Progenitor cell of endocrine pancreas (in vitro differentiated cells): ENCODE data around the gene SENP5. TPM values are rescaled to one million over a fixed set of nuclear protein-coding genes. Genes with fewer than 3 reads are reported as not detected.

Experiments used
- DNase-seq: peaks from one replicate; pipeline ENCODE4 v3.0.0; 2021; ENCODE audit warnings: low spot score; ENCODE audit not compliant: unreplicated experiment
- H3K27ac Mint-ChIP-seq: 2 replicates; pipeline ENCODE4 v1.8.0; 2021; ENCODE audit warnings: mild to moderate bottlenecking, moderate library complexity, mixed read lengths
- H3K27me3 Mint-ChIP-seq: 2 replicates; pipeline ENCODE4 v1.8.0; 2021; ENCODE audit warnings: mixed read lengths
- H3K36me3 Mint-ChIP-seq: 2 replicates; pipeline ENCODE4 v1.8.0; 2022; ENCODE audit warnings: mixed read lengths; ENCODE audit not compliant: insufficient read depth
- H3K4me1 Mint-ChIP-seq: 2 replicates; pipeline ENCODE4 v1.8.0; 2021; ENCODE audit warnings: low read depth, mixed read lengths
- H3K4me3 Mint-ChIP-seq: 2 replicates; pipeline ENCODE4 v1.8.0; 2021; ENCODE audit warnings: low read depth, mild to moderate bottlenecking, moderate library complexity, mixed read lengths
- H3K9me3 Mint-ChIP-seq: 2 replicates; pipeline ENCODE4 v1.8.0; 2021; ENCODE audit warnings: low read depth, mixed read lengths
- CTCF ChIP-seq: fragments of 200-600 bp; sonication (generic); IDR thresholded peaks from one replicate; pipeline ENCODE4 v1.5.0; 2021; ENCODE audit warnings: antibody characterized with exemption, mild to moderate bottlenecking; ENCODE audit not compliant: unreplicated experiment
- total RNA-seq: library from RNA; stranded (reverse); gene quantifications from 2 replicates; pipeline ENCODE4 v1.2.1, GENCODE V29; 2021

Gene SENP5
- total RNA-seq, 1 donor from 2014 or later, result 41.1 TPM

GRCh38 chr3:196947860-196948441 lies 80.2 kb downstream of the SENP5 start:
- Mint-ChIP-seq H3K27ac (no peak overlapping the region), H3K9me3 (no peaks in the 10 kb centered on the region), H3K4me1 (peaks cover 17% of the 10 kb centered on the region), H3K27me3 (peaks cover 2% of the 10 kb centered on the region), H3K4me3 (no peak overlapping the region), H3K36me3 (peaks cover 1% of the 10 kb centered on the region)
- no peak for DNase-seq
- no peak for TF ChIP-seq CTCF

DNA sequence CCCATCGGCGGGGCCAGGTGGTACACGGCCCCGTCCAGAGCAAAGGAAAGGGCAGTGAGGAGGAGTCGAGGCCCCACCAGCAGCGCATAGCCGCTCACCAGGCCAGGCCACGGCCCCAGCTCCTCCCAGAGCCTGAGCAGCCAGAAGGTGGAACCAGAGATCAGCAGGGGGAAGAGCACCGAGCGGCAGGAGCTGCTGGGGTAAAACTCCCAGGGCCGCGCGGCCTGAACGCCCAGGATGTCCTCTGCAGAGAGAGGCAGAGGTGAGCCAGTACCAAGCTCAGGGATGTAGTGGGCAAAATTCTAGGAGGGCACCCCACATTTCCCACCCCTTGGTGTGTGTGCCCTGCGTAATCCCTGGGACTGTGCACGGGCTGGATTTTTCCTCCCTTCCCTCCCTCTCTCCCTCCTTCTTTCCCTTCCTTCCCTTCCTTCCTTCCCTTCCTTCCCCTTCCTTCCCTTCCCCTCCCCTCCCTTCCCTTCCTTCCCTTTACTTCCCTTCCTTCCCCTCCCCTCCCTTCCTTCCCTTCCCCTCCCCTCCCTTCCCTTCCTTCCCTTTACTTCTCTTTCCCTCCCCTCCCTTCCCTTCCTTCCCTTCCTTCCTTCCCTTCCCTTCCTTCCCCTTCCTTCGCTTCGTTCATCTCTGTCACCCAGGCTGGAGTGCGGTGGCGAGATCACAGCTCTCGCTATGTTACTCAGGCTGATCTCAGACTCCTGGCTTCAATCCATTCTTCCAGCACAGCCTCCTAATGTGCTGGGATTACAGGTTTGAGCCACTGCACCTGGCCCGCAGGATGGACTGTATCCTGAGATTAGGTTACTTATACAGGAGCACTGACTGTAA lies 80.9 kb downstream of the SENP5 start:
- Mint-ChIP-seq H3K27me3 (peaks cover 5% of the 10 kb centered on the region), H3K27ac (no peak overlapping the region), H3K4me3 (no peak overlapping the region), H3K4me1 (peaks cover 10% of the 10 kb centered on the region), H3K36me3 (peaks cover 1% of the 10 kb centered on the region), H3K9me3 (no peaks in the 10 kb centered on the region)
- TF ChIP-seq CTCF, result no peak
- DNase-seq, result no peak

GRCh38 chr3:196949285-196949619 lies 81.5 kb downstream of the SENP5 start:
- no peaks in the 10 kb centered on the region for H3K9me3 Mint-ChIP-seq
- H3K4me3 Mint-ChIP-seq, result no peak overlapping the region
- H3K27me3 Mint-ChIP-seq, result peaks cover 5% of the 10 kb centered on the region
- peaks cover 7% of the 10 kb centered on the region for H3K4me1 Mint-ChIP-seq
- H3K27ac Mint-ChIP-seq, result no peak overlapping the region
- TF ChIP-seq CTCF, result no peak
- peaks cover 1% of the 10 kb centered on the region for H3K36me3 Mint-ChIP-seq
- DNase-seq, result no peak

DNA sequence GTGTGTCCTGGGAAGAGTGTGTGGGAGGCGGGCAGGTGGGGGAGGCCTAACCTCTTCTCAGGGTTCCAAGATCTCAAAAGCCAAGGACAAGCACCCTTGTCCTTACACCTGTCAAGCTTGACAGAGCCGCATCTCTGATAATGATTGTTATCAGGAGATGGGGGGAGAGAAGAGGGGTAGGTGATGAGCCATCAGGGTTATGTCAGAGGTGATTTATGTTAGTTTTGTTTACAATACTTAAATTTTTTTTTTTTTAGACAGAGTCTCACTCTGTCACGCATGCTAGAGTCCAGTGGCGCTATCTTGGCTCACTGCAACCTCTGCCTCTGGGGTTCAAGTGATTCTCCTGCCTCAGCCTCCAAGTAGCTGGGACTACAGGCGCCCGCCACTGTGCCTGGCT lies 82.0 kb downstream of the SENP5 start:
- Mint-ChIP-seq H3K9me3 (no peaks in the 10 kb centered on the region), H3K4me1 (peaks cover 2% of the 10 kb centered on the region), H3K36me3 (no peaks in the 10 kb centered on the region), H3K27ac (no peak overlapping the region), H3K4me3 (no peak overlapping the region), H3K27me3 (peaks cover 8% of the 10 kb centered on the region)
- no peak for TF ChIP-seq CTCF
- DNase-seq, result no peak

DNA sequence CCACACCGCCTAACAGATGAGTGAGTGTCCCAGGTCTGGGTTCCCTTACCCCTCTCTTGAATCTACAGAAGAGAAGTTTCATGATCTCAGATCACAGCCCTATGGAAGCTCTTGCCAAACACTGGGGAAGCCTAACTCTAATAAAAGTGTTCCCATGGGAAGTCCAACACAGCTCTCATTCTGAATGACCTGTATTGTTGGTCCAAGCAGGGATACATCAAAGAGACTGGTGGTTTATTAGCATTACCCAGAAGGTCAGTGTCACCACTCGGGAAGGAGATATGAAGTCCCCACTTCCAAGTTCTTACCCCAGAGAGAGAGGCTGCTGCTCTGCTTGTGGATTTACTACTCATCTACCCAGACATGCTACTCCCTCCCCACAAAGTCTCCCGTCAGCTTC lies 83.7 kb downstream of the SENP5 start:
- TF ChIP-seq CTCF, result no peak
- H3K27me3 Mint-ChIP-seq, result peaks cover 9% of the 10 kb centered on the region
- no peaks in the 10 kb centered on the region for H3K4me1 Mint-ChIP-seq
- H3K27ac Mint-ChIP-seq, result no peak overlapping the region
- H3K36me3 Mint-ChIP-seq, result no peaks in the 10 kb centered on the region
- H3K9me3 Mint-ChIP-seq, result no peaks in the 10 kb centered on the region
- no peak overlapping the region for H3K4me3 Mint-ChIP-seq
- DNase-seq, result no peak
